Activated T-cell treated with anti-CD3 and anti-CD28 coated beads, Interleukin-2, amount 50 U/mL, for 48 hours (primary cell): ENCODE data around the gene RAB4A.
A peak's percentile ranks its signal among the peaks of the same experiment; 100 is the strongest.

Experiments used
- DNase-seq, 2 experiments: peaks; one replicate each; pipeline ENCODE4 v3.0.0-alpha.2; 2020

Gene RAB4A

DNA sequence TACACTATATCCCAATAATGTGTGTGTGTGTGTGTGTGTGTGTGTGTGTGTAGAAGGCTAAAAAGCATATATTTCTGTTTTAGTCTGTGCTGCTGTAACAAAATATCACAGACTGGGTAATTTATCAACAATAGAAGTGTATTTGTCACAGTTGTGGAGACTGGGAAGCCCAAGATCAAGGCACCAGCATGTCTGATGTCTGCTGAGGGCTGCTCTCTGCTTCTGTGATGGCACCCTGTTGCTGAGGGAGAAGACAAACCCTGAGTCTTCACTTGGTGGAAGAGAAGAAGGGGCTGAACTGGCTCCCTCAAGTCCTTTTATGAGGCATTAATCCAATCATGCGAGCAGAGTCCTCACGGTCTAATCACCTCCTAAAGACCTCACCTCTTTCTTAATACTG is 23.0 kb upstream of the RAB4A start:
- DNase-seq = no peak

DNA sequence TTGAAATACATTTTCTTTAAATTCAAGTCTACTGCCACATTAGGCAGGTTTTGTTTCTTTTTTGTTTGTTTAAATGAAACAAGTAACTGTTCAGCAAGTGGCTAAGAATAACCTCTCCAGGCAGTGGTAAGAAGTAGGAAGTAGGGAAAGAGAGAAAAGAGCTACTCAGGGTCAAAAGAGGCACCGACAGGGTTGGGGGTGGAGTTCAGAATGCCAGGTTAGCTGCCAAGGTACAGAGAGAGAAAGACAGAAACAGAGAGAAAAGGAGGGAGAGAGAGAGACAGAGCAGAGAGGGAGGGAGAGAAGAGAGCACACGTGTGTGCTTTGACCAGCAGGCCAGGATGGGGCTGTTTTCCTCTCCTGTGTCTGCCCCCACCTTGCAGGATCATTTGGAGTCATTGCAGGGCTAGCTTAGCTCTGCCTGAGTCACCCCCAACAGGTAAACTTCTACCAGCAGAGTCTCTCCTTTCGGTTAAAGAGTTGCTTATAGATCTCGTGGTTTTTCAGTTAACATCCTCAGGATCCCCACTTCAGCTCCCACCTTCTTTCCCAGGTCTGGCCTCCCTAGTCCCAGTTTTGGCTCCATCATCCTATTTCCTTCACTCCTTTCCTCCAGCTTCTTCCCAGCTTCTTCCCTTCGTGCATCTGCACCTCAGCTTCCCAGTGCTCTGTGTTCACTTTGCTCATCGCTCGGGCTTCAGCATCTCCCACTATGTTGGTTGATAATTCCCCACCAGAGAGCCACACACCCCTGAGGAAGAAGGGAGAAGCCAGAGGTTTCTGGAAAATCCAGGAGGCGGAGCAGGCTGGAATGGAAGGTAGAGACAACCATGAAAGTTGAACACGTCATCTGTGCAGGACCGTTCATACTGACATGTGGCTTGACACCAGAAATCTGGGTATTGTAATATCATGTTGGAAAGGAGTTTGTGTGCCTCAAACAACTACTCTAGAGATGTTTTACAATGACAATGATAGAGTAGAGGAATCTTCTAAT is 21.8 kb upstream of the RAB4A start:
- DNase-seq = no peak

DNA sequence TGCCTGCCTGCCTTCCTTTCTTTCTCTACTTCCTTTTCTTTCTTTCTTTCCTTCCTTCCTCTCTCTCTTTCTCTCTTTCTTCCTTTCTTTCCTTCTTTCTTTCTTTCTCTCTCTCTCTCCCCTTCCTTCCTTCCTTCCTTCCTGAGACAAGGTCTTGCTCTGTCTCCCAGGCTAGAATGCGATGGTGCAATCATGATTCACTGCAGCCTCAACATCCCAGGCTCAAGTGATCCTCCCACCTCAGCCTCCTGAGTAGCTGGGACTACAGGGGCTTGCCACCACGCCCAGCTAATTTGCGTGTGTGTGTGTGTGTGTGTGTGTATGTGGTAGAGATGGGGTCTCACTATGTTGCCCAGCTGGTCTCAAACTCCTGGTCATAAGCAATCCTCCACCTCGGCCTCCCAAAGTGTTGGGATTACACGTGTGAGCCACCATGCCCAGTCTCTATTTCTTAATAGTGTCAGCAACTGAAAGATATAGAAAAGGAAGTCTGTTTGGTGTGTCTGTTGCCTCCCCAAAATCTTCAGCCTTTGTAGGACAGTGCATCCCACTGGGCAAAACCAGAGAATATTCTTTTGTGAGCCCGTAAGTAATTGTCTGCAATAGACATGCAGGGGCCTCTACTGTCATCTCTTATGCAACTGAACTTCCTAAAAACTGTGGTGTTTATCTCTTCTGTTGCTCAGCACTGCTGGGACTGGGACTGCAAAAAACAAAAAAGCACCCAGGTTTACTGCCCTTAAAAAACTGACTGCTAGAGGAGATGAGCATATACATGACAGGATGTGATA is 20.9 kb upstream of the RAB4A start:
- no peak for DNase-seq

DNA sequence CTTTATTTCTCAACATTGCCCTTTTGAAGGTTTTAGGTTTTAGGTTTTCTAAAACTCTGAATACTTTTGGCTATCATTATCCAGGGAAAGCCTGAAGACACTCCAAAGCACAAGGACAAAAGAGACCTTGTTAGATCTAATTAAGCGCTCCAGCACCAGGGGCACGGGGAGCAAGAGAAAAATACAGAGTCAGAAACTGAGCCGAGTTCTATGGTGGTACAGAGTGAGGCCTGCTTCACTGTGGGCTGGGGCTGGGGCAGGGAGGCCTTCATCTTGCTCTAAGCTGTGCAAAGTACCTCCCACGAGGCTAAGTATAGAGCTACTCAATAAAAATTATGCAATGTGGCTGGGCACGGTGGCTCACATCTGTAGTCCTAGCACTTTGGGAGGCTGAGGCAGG is 19.7 kb upstream of the RAB4A start:
- no peak for DNase-seq

DNA sequence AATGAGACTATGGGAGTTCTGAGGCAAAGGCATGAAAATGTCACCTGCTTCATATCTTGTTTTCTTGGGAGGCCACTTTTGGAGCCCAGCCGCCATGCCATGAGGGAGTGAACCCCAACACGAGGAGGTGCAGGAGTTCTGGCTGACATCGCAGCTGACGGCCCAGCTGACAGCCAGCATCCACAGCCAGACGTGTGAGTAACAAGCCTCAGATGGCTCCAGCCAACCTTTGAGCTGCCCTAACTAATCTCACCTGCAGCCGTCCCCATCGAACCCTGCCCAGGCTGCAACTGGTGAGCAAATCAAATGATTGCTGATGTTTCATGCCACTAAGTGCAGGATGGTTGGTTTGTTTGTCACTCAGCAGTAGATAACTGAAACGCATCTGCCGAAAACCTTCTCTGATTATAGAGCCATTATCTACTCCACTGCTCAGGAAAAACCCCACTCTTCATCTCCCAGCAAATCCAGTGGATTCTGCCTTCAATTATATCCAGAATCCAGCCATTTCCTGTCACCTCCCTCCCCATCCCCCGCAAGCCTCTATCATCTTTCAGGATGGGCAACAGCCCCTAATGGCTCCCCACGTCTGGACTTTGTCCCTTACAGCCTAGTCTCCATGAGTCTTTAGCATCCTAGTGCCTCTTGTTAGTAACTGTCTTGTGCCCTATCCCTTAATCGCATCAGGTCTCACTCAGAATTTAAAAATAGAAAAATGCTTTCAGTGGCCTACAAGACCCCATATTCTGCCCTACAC is 18.5 kb upstream of the RAB4A start:
- no peak for DNase-seq

DNA sequence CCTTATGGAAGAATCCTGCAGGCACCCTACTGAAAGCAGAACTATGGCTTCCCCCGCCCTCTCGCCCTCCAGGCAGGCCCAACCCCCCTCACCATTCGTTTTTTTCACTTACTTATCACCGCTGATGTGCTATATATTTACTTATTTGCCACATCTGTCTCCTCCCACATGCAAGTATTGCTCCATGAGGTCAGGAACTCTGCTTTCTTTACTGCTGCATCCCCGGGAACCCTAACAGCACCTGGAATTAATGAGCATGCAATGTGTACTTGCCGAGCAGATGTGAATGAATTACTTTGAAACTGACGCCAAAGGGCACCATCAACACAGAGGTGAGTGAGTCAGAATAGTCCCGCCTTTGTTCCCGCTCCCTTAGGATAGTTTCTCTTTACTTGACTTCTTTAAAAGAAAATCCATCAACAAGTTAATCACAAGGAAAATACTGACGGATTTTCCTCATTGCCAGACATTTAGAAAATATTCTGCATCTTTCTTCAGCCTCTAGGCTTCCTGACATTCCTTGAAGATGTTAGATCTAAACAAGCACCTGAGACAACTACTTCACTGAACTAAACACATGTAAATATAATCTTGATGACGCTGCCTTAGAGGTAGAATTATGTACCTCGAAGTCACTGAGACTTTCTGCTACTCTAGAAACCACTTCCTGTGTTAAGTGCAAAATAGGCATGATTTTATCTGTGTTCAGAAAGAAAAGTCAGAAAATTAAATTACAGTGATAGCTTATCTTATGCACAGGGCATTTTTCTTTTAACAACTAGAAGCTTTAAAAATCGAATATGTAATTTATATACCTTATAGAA is 17.5 kb upstream of the RAB4A start:
- no peak for DNase-seq

GRCh38 chr1:229254910-229255541 is 15.9 kb upstream of the RAB4A start:
- no peak for DNase-seq

- DNase-seq = peak; percentile 60 to 68
These were observed 12.7 kb upstream of the RAB4A start for GRCh38 chr1:229258031-229258756.

DNA sequence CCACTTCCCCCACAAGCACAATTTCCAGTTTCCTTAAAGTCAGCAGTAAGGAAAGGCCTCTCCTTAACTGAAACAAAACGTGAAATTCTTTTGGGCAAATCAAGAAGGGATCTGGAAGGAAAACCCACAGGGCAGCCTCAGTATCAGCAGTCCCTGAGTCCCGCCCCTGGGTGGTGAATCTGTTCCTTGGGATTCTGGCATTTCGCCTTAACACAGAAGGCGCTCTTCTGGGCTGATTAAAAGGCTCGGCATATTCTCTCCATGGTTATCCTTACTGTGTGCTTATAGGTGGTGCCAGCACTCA is 12.2 kb upstream of the RAB4A start:
- DNase-seq = no peak

- DNase-seq = no peak
These were observed 10.6 kb upstream of the RAB4A start for GRCh38 chr1:229260297-229260696.

- no peak for DNase-seq
These were observed 8.7 kb upstream of the RAB4A start for GRCh38 chr1:229262239-229262638.

DNA sequence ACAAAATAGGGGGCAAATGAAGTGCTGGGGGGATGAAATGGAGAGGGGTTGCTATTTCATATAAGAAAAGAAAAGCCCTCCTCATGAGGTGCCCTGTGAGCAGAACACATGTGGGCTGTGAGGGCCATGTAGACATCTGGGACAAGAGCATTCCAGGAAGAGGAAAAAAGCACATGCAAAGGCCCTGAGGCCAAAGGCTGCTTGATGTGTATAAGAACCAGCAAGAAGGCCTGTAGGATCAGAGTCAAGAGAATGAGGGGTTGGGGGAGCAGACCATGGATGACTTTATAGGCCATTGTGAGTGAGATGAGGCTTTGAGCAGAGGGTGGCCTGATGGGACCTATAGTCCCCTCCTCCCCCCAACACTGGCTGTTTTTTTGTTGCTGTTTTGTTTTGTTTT is 7.7 kb upstream of the RAB4A start:
- DNase-seq = no peak

DNA sequence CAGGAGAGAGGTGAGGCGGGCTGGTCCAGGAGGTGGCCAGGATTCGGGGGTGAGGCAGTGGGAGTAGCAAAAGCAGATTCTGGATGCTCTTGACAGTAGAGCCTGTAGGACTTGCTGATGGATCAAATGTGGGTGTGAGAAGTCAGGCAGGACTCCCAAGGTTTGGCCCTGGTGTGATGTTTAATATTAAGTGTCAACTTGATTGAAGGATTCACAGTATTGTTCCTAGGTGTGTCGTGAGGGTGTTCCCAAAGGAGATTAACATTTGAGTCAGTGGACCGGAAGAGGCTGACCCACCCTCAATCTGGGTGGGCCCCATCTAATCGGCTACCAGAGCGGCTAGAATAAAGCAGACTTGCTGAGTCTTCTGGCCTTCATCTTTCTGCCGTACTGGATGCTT is 6.8 kb upstream of the RAB4A start:
- no peak for DNase-seq

GRCh38 chr1:229264487-229264886 is 6.4 kb upstream of the RAB4A start:
- no peak for DNase-seq

DNA sequence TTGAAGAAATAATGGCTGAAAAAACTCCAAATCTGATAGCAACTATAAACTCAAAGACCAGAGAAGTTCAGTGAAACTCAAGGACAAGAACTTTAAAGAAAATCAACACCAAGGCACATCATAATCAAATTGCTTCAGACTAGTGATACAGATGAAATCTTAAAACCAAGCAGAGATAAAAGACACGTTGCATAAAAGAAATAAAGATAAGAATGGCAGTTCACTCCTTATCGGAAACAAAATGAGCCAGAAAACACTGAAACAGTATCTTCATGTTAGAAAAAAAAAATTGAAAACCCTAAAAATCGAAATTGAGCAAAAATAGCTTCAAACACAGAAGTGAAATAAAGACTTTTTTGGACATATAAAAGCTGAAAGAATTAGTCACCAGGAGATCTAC is 4.6 kb upstream of the RAB4A start:
- no peak for DNase-seq

GRCh38 chr1:229266832-229267500 is 3.9 kb upstream of the RAB4A start:
- DNase-seq = no peak

- DNase-seq = no peak
These were observed 2.4 kb upstream of the RAB4A start for GRCh38 chr1:229268505-229268904.

DNA sequence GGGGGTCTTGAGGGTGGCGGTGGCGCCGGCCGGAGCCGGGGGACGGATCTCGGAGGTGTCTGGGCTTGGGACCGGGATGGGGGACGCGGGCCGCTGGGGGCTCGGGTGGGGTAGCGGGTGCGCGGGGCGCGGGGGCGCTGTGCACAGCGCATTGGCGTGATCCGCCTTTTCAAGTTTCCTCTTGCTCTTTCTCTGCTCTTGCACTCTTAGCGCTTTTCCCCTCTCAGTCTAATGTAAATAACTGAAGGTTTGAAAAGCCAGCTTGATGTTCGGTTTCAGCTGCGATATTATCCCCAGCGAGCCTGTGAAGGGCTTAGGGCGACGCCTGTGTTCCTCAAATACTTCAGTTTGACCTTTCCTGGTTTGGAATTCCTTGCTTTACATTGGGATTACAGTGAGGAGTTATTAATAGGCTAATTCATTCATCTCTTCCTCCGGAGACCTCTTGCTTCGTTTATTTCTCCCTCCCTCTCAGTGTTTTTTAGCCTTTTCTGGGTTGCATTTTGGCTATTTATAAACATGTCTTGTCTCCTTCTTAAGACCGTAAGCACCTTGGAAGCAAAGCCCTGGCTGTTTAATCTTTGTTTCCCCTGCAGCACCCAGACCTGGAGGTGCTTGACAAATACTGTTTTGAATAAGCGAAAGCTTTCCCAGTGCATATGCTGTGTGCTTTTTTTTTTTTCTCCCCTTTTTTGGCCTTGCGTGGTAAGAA is 693 bp downstream of the RAB4A start:
- DNase-seq = no peak

- DNase-seq = no peak
These were observed 1.6 kb downstream of the RAB4A start for GRCh38 chr1:229272164-229273158.
